ACHN (cell line): ENCODE data around the gene ZBTB46.

Experiments
- DNase-seq: peaks from one replicate; pipeline ENCODE4 v3.0.0-alpha.2; 2015
- in situ Hi-C: cut with HindIII; loops from 2 replicates; pipeline ENCODE4 v1.10.0; 2017; ENCODE audit warnings: low sequenced_read_pairs, low pct_ligation_motif_present, low pct_unique_long_range_greater_than_20kb

Gene ZBTB46

DNA sequence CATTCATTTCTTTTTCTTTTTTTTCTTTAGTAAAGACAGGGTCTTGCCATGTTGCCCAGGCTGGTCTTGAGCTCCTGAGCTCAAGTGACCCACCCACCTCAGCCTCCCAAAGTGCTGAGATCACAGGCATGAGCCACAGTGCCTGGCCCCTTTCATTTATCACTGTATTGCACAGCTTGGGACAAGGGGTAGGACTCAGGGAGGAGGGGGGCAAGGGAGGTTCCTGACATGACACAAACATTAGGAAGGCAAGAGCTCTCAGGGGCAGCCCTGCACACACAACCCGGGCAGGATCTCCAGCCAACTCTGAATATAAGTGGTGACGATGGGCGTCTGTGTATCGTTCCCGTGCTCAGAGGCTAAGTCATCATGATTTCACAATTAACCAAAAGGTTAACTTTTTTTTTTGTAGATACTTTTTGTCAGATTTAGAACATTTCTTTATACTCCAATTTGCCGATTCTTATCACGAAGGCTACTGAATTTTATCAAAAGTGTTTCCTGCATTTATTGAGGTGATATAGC is 71.6 kb downstream of the ZBTB46 start:
- no peak for DNase-seq
- in situ Hi-C loops: no loop called here

- in situ Hi-C loops: no loop called here
- no peak for DNase-seq
Measured at GRCh38 chr20:63758152-63758551, 72.9 kb downstream of the ZBTB46 start.

DNA sequence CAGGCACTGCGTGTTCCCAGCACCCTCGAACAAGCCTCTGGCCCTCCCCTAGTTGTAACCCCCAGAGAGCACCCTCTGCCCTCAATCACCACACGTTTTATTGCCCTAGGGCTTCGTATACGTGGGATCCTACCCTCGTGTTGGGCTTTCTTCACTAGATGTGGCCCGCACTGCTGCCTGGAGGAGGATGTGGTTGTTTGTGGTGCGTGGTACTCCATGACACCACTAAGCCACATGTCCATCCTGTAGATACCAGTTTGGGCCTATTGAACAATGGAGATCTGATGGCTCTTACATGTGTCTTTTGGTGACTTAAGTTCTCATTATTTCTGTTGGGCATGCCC is 74.4 kb downstream of the ZBTB46 start:
- in situ Hi-C loops: no loop called here

GRCh38 chr20:63755933-63756647 is 75.0 kb downstream of the ZBTB46 start:
- no peak for DNase-seq
- in situ Hi-C loops: no loop called here

More for the DNA sequence above, 74.4 kb downstream of the ZBTB46 start:
- no peak for DNase-seq

GRCh38 chr20:63754008-63754407 is 77.1 kb downstream of the ZBTB46 start:
- DNase-seq: no peak

GRCh38 chr20:63753381-63753780 is 77.7 kb downstream of the ZBTB46 start:
- DNase-seq: no peak
- in situ Hi-C loops: no loop called here

More at GRCh38 chr20:63754008-63754407, 77.1 kb downstream of the ZBTB46 start:
- in situ Hi-C loops: no loop called here

- in situ Hi-C loops: no loop called here
- DNase-seq: no peak
Measured at GRCh38 chr20:63752411-63753101, 78.5 kb downstream of the ZBTB46 start.

DNA sequence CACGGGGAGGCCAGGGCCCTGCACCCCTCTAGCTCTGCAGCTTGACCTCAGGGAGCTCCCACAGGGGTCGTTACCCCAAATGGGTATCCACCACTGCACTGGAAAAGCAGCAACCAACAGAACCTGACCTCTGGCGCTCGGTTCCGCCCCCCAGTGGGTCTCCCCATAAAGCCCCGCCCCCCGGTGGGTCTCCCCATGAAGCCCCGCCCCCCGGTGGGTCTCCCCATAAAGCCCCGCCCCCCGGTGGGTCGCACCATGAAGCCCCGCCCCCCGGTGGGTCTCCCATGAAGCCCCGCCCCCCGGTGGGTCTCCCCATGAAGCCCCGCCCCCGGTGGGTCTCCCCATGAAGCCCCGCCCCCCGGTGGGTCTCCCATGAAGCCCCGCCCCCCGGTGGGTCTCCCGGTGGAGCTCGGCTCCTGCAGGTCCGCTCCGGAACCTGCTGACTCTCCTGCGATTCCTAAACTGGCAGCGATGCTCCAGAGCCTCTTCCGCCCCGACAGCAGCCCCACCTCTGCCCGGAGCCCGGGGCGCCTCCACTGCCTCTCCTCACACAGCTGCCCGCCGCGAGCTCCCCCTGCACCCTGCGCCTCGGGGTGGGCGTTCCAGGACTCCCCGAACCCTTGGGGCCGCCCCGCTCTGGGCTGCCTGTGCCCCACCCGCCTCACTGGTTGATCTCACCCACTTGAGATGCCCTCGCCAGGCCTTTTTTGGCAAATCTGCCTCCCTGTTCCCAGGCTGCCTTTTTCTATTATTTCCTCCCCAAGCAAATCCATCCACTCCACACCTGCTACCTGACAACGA is 79.4 kb downstream of the ZBTB46 start:
- no peak for DNase-seq

GRCh38 chr20:63750807-63751470 is 80.1 kb downstream of the ZBTB46 start:
- in situ Hi-C loops: no loop called here
- no peak for DNase-seq

More for the DNA sequence above, 79.4 kb downstream of the ZBTB46 start:
- in situ Hi-C loops: no loop called here

- DNase-seq: no peak
- in situ Hi-C loops: no loop called here
Measured at GRCh38 chr20:63749597-63750508, 81.2 kb downstream of the ZBTB46 start.

- DNase-seq: no peak
- in situ Hi-C loops: no loop called here
Measured at GRCh38 chr20:63748934-63749270, 82.2 kb downstream of the ZBTB46 start.

GRCh38 chr20:63748070-63748933 is 82.8 kb downstream of the ZBTB46 start:
- in situ Hi-C loops: no loop called here
- DNase-seq: no peak

DNA sequence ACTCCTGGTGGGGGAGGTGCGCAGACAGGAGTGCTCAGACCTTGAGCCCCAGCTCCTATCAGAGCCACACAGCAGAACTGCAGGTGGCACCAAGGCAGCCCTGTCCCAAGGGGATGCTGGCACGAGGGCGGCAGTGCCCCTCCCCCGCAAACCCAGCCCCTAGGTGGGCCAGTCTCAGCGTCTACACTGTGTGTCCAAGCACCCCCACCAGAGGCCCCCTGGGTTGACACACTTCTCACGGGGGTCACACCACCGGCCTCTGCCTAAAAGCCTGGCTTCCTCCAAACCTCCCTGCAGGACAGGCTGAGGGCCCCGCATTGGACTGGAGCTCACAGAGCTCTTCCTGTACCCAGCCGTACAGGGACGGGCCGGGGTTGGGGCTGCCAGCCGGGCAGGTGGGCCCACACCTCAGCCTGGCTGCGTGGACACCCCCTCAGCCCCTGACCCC is 83.4 kb downstream of the ZBTB46 start:
- no peak for DNase-seq
- in situ Hi-C loops: no loop called here

- in situ Hi-C loops: no loop called here
- no peak for DNase-seq
Measured at GRCh38 chr20:63746751-63747315, 84.2 kb downstream of the ZBTB46 start.

GRCh38 chr20:63745961-63746731 is 84.9 kb downstream of the ZBTB46 start:
- in situ Hi-C loops: no loop called here
- DNase-seq: no peak

GRCh38 chr20:63745424-63745805 is 85.6 kb downstream of the ZBTB46 start:
- DNase-seq: no peak
- in situ Hi-C loops: no loop called here
